ENCODE measurements around the gene WDR36.

The WDR36 gene

DNA sequence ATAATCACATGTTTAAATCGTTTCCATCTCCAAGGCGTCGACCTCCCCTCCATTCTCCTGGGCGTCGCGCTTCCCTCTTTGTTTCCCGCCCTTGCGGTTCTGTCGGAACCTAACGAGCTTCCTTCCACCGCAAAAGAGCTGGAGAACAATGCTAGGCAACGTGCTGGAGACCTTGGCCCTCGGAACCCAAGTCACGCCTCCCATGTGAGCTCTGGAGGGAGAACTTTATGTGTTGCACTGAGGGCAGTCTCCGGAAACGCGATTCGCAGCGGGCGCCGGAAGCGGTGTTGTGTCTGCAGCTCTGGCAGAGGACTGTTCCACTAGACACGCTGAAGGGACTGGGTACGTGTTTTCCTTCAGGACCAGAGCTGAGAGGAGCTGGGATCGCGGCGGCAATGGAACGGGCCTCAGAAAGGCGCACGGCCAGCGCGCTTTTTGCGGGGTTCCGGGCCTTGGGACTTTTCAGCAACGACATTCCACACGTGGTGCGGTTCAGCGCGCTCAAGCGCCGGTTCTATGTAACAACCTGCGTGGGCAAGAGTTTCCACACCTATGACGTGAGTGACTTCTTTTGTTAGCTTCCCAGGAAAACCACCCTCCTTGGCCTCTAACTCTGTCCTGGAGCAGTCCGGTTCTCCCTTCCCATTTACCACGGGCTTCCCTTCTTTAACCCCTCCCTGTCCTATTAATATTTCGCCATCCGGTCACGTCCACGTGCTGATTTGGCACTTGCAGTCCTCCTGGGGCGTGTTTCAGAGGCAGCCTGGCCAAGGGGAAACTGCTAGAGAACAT is at the start of gene WDR36:
TSS of gene WDR36 (plus strand) at position 287 of the 792 bp plus-strand sequence. CDS start at position 396, 109 bp downstream.
- TF ChIP-seq GATA2 (IDR thresholded peaks at IDR 0.05; ENCODE audit: low read depth, low read length) (no peak), GATA3 (IDR thresholded peaks at IDR 0.05; ENCODE audit: low read depth, low read length) (no peak)

GRCh38 chr5:111043712-111044506 is 48.2 kb upstream of the WDR36 start:
- TF ChIP-seq GATA3 (IDR thresholded peaks at IDR 0.05; ENCODE audit: low read depth, low read length) (peak; percentile 85), GATA2 (IDR thresholded peaks at IDR 0.05; ENCODE audit: low read depth, low read length) (peak; percentile 81)

DNA sequence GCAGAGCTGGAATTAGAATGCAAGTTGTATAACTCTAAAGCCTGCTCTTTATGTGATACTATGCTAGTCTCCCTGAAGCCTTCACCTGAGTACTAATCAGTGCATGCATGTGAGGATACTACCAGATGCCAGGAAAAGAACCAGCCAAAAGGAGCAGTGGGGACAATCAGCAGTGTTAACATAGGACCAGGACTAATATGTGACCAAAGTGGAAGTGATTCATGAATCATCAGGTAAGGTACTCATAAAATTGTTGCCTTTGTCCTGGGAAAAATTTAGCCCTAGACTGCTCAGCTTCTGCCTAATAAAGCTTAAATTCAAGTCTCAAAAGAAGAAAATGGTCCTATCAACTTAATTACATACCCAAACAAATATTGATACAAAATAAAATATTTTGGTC is 34.1 kb upstream of the WDR36 start:
- TF ChIP-seq GATA3 (IDR thresholded peaks at IDR 0.05; ENCODE audit: low read depth, low read length) (no peak), GATA2 (IDR thresholded peaks at IDR 0.05; ENCODE audit: low read depth, low read length) (no peak)

DNA sequence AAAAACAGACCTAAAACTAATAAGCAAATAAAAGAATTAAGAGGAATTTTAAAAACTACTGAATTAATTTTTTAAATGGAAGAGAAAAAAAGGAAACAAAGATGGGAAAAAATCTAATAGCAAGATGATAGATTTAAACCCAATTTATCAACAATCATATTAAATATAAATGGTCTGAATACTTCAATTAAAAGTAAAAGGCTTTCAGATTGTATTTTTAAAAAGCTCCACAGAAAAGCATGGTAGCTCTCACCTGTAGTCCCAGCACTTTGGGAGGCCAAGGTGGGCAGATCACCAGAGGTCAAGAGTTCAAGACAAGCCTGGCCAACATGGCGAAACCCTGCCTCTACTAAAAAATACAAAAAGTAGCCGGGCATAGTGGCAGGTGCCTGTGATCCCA is 32.0 kb upstream of the WDR36 start:
- no peak for TF ChIP-seq GATA3 (IDR thresholded peaks at IDR 0.05; ENCODE audit: low read depth, low read length)
- TF ChIP-seq GATA2 (IDR thresholded peaks at IDR 0.05; ENCODE audit: low read depth, low read length) = no peak

GRCh38 chr5:111061618-111062017 is 30.5 kb upstream of the WDR36 start:
- TF ChIP-seq GATA3 (IDR thresholded peaks at IDR 0.05; ENCODE audit: low read depth, low read length) = no peak

- TF ChIP-seq GATA3 (IDR thresholded peaks at IDR 0.05; ENCODE audit: low read depth, low read length) = no peak
- no peak for TF ChIP-seq GATA2 (IDR thresholded peaks at IDR 0.05; ENCODE audit: low read depth, low read length)
These were observed 28.3 kb upstream of the WDR36 start for GRCh38 chr5:111063709-111064322.

- no peak for TF ChIP-seq GATA2 (IDR thresholded peaks at IDR 0.05; ENCODE audit: low read depth, low read length)
- TF ChIP-seq GATA3 (IDR thresholded peaks at IDR 0.05; ENCODE audit: low read depth, low read length) = no peak
These were observed 25.7 kb upstream of the WDR36 start for GRCh38 chr5:111066261-111066938.

- TF ChIP-seq GATA2 (IDR thresholded peaks at IDR 0.05; ENCODE audit: low read depth, low read length) = no peak
- no peak for TF ChIP-seq GATA3 (IDR thresholded peaks at IDR 0.05; ENCODE audit: low read depth, low read length)
These were observed 23.9 kb upstream of the WDR36 start for GRCh38 chr5:111068213-111068612.

DNA sequence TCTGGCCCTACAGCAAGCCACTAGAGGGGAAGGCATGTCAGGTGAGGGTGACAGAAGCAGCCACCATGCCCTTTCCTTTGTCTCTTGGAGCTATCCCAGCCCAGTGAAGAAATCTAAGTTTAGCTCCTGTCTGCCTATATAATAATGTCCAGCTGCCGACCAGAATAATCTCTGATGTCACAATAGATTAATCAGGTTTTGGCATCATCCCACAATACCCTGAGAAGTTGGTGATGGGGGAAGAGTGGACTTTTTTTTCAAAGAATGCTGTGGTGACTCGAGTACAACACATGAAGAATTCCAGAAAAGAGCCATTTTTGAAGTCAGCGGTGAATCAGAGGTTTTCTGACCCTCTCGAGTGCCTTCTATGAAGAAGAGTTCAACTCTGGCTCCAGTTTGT is 22.3 kb upstream of the WDR36 start:
- TF ChIP-seq GATA2 (IDR thresholded peaks at IDR 0.05; ENCODE audit: low read depth, low read length) = no peak
- TF ChIP-seq GATA3 (IDR thresholded peaks at IDR 0.05; ENCODE audit: low read depth, low read length) = no peak

DNA sequence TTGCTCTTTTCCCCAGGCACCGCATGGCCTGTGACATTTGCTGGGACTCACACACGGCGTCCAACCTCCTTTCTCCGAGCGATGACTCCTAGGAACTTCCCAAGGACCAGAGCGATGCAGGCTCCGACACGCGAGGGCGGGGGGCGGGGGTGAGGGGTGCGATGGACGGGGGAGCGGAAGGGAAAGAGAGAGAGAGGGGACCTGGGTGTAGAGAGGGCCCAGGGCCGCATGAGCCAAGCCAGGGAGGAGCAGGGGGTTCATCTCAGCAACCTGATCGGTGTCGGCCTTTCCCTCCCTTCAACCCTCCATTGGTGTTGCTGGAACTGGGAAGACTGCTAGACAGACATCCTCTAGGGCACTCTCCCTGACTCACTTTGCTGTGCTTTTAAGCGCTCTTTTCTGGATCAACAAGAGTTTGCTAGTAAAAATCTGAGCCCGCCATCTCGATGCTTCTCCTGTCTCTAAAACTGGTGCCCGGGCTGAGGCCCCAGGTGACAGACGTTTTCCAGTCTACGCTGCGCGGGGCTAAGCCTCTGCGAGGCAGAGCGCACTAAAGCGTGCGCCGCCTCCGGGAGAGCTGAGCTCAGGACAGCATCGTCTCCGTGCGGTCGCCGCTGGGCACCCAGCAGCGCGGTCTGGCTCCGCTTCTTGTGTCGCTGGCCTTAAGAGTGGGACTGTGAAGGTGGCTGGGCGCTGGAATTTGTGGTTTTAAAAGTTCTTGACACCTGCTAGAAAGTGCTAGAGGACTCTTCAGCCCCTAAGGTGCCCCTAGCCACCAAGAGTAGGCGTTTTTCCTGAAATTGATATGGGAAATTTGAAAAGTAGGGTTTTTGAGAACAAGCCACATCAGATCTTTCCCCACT is 21.6 kb upstream of the WDR36 start:
- no peak for TF ChIP-seq GATA2 (IDR thresholded peaks at IDR 0.05; ENCODE audit: low read depth, low read length)
- TF ChIP-seq GATA3 (IDR thresholded peaks at IDR 0.05; ENCODE audit: low read depth, low read length) = no peak

GRCh38 chr5:111071413-111071812 is 20.7 kb upstream of the WDR36 start, which contains the start of gene TSLP:
Gene TSLP (plus strand): TSS chr5:111071713. CDS start chr5:111071891, 178 bp downstream.
- TF ChIP-seq GATA2 (IDR thresholded peaks at IDR 0.05; ENCODE audit: low read depth, low read length) (no peak), GATA3 (IDR thresholded peaks at IDR 0.05; ENCODE audit: low read depth, low read length) (no peak)

DNA sequence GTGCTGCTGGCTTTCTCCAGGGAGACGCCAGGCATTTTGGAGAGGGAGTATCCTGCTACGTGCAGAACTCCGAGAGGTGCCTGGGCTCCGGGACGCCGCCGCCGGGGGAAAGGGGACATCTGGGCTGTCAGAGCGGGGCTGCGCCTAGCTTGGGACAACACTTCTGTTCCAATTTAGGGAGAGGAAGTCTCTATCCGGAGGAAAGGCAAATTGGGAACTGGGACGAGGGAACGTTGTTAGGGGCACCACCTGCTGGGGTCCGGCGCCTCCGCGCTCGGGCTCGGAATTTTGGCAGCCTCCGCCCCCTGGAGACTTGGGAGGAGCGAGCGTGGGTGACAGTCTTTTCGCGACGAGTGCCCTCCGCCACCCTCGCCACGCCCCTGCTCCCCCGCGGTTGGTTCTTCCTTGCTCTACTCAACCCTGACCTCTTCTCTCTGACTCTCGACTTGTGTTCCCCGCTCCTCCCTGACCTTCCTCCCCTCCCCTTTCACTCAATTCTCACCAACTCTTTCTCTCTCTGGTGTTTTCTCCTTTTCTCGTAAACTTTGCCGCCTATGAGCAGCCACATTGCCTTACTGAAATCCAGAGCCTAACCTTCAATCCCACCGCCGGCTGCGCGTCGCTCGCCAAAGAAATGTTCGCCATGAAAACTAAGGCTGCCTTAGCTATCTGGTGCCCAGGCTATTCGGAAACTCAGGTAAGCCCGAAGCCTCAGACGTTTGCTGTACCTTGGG is 19.0 kb upstream of the WDR36 start:
- no peak for TF ChIP-seq GATA2 (IDR thresholded peaks at IDR 0.05; ENCODE audit: low read depth, low read length)
- no peak for TF ChIP-seq GATA3 (IDR thresholded peaks at IDR 0.05; ENCODE audit: low read depth, low read length)

All from SH-SY5Y (cell line).